ENCODE measurements around the gene PTGER2. TPM values are rescaled to one million over a fixed set of nuclear protein-coding genes. Genes with fewer than 3 reads are reported as not detected.

The PTGER2 gene
- total RNA-seq, 2 experiments from 2014 or later: 4.3 to 4.8 TPM

- ChIA-PET CTCF (no interaction called here), POLR2A (interaction anchor here (0.6 kb wide), 1 partner anchor 753 kb away, joined by 4 read pairs; no protein-coding TSS in a partner anchor)
- Histone ChIP-seq H3K4me1 (ENCODE audit: insufficient read depth, low read length) (peaks cover 3% of the 10 kb centered on the region), H3K27ac (ENCODE audit: low read depth in 1 of 2, low read length in 2 of 2) (no peak overlapping the region), H3K36me3 (ENCODE audit: insufficient read depth, low read length) (no peaks in the 10 kb centered on the region), H3K4me3 (ENCODE audit: low read length) (no peak overlapping the region), H3K27me3 (ENCODE audit: control insufficient read depth in 1 of 2, insufficient read depth in 2 of 2, low read length in 2 of 2) (no peaks in the 10 kb centered on the region), H3K9me3 (ENCODE audit: control insufficient read depth in 1 of 2, insufficient read depth in 1 of 2, low read length in 2 of 2) (no peaks in the 10 kb centered on the region)
- Mint-ChIP-seq H3K36me3 (ENCODE audit: low read depth) (no peaks in the 10 kb centered on the region), H3K9me3 (no peaks in the 10 kb centered on the region), H3K27me3 (no peaks in the 10 kb centered on the region), H3K4me3 (no peak overlapping the region), H3K4me1 (ENCODE audit: low read depth) (no peaks in the 10 kb centered on the region), H3K27ac (no peak overlapping the region)
- ATAC-seq (ENCODE audit: poor library complexity) (no peak), DNase-seq (no peak)
- intact Hi-C loops (cut with DNase I, micrococcal nuclease): no loop called here
- TF ChIP-seq, protein P1, sequence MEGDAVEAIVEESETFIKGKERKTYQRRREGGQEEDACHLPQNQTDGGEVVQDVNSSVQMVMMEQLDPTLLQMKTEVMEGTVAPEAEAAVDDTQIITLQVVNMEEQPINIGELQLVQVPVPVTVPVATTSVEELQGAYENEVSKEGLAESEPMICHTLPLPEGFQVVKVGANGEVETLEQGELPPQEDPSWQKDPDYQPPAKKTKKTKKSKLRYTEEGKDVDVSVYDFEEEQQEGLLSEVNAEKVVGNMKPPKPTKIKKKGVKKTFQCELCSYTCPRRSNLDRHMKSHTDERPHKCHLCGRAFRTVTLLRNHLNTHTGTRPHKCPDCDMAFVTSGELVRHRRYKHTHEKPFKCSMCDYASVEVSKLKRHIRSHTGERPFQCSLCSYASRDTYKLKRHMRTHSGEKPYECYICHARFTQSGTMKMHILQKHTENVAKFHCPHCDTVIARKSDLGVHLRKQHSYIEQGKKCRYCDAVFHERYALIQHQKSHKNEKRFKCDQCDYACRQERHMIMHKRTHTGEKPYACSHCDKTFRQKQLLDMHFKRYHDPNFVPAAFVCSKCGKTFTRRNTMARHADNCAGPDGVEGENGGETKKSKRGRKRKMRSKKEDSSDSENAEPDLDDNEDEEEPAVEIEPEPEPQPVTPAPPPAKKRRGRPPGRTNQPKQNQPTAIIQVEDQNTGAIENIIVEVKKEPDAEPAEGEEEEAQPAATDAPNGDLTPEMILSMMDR (IDR thresholded peaks at IDR 0.05): no peak
Measured at GRCh38 chr14:52342849-52343596, 28.9 kb downstream of the PTGER2 start.

- H3K36me3 Mint-ChIP-seq (ENCODE audit: low read depth): no peaks in the 10 kb centered on the region
- H3K27me3 Mint-ChIP-seq: no peaks in the 10 kb centered on the region
- Histone ChIP-seq H3K27ac (ENCODE audit: low read depth in 1 of 2, low read length in 2 of 2) (no peak overlapping the region), H3K36me3 (ENCODE audit: insufficient read depth, low read length) (no peaks in the 10 kb centered on the region), H3K4me1 (ENCODE audit: insufficient read depth, low read length) (peaks cover 25% of the 10 kb centered on the region), H3K4me3 (ENCODE audit: low read length) (no peak overlapping the region), H3K9me3 (ENCODE audit: control insufficient read depth in 1 of 2, insufficient read depth in 1 of 2, low read length in 2 of 2) (no peaks in the 10 kb centered on the region), H3K27me3 (ENCODE audit: control insufficient read depth in 1 of 2, insufficient read depth in 2 of 2, low read length in 2 of 2) (no peaks in the 10 kb centered on the region)
- TF ChIP-seq, protein P1 (IDR thresholded peaks at IDR 0.05): no peak
- no peaks in the 10 kb centered on the region for H3K9me3 Mint-ChIP-seq
- peaks cover 19% of the 10 kb centered on the region for H3K4me1 Mint-ChIP-seq (ENCODE audit: low read depth)
- no peak for ATAC-seq (ENCODE audit: poor library complexity)
- ChIA-PET POLR2A (no interaction called here), CTCF (no interaction called here)
- intact Hi-C loops (cut with DNase I, micrococcal nuclease): no loop called here
- no peak for DNase-seq
- no peak overlapping the region for H3K27ac Mint-ChIP-seq
- H3K4me3 Mint-ChIP-seq: no peak overlapping the region
Measured at GRCh38 chr14:52346778-52347177, 32.7 kb downstream of the PTGER2 start.

DNA sequence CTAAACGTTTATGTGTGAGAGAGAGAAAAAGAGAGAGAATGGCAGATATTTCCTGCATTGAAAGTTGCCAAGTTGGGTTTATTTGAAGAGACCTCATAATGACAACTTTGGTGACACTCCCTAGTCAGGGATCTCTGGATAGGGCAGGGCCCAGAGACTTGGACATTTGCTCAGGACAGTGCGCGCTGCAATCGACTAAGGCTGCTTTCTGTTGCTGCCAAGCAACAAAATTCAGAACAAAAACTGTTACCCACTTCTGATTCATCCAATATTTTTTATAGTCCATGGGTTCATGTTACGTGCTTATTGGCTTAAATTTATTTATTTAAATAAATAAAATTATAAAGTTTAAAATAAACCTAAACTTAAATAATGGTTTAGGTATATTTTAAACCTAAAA lies 34.2 kb downstream of the PTGER2 start:
- H3K4me1 Mint-ChIP-seq (ENCODE audit: low read depth): peaks cover 32% of the 10 kb centered on the region
- H3K4me3 Mint-ChIP-seq: no peak overlapping the region
- no peak for DNase-seq
- Histone ChIP-seq H3K27me3 (ENCODE audit: control insufficient read depth in 1 of 2, insufficient read depth in 2 of 2, low read length in 2 of 2) (no peaks in the 10 kb centered on the region), H3K4me3 (ENCODE audit: low read length) (no peak overlapping the region), H3K9me3 (ENCODE audit: control insufficient read depth in 1 of 2, insufficient read depth in 1 of 2, low read length in 2 of 2) (no peaks in the 10 kb centered on the region), H3K4me1 (ENCODE audit: insufficient read depth, low read length) (peaks cover 27% of the 10 kb centered on the region), H3K27ac (ENCODE audit: low read depth in 1 of 2, low read length in 2 of 2) (no peak overlapping the region), H3K36me3 (ENCODE audit: insufficient read depth, low read length) (no peaks in the 10 kb centered on the region)
- ChIA-PET CTCF (no interaction called here), POLR2A (no interaction called here)
- H3K36me3 Mint-ChIP-seq (ENCODE audit: low read depth): no peaks in the 10 kb centered on the region
- ATAC-seq (ENCODE audit: poor library complexity): no peak
- H3K27me3 Mint-ChIP-seq: no peaks in the 10 kb centered on the region
- no peak overlapping the region for H3K27ac Mint-ChIP-seq
- intact Hi-C loops (cut with DNase I, micrococcal nuclease): no loop called here
- TF ChIP-seq, protein P1 (IDR thresholded peaks at IDR 0.05): no peak
- no peaks in the 10 kb centered on the region for H3K9me3 Mint-ChIP-seq
